ENCODE data around the gene FAM83G. TPM values are rescaled to one million over a fixed set of nuclear protein-coding genes. Genes with fewer than 3 reads are reported as not detected.
A peak's percentile ranks its signal among the peaks of the same experiment; 100 is the strongest.

FAM83G gene
- total RNA-seq, 1 experiment from 2014 or later: 2.9 TPM

DNA sequence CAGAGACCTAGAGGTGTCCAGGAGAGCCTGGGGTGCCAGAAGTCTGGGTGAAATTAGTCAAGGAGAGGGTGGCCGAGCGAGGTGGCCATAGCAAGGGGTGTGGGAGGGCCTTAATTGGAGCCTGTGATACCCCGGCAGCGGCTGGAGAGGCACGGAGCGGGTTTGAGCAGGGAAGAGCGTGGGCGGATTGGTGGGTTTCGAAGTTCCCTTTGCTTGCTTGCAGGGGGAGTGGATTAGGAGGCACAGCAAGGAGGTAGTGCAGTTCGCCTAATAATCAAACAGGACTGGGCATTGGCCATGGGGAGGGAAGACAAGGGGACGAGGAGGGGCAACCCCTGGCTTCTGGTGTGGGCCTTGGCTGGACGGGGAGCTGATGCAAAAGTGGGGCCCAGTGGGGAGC is 5.4 kb upstream of the FAM83G start:
- no peak for DNase-seq (ENCODE audit: low read depth)

DNA sequence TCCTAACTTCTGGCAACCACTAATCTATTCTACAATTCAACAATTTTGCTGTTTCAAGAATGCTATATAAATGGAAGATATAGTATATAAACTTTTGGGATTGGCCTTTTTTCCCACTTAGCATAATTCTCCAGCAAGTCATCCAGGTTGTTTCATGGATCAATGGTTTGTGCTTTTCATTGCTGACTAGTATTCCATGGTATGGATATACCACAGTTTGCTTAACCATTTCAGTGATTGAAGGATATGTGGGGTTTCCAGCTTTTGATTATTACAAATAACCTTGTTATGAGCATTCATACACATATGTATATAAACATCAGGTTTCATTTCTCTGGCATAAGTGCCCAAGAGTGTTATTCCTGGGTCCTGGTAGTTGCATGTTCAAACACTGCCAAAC is 2.1 kb upstream of the FAM83G start:
- no peak for DNase-seq (ENCODE audit: low read depth)

DNA sequence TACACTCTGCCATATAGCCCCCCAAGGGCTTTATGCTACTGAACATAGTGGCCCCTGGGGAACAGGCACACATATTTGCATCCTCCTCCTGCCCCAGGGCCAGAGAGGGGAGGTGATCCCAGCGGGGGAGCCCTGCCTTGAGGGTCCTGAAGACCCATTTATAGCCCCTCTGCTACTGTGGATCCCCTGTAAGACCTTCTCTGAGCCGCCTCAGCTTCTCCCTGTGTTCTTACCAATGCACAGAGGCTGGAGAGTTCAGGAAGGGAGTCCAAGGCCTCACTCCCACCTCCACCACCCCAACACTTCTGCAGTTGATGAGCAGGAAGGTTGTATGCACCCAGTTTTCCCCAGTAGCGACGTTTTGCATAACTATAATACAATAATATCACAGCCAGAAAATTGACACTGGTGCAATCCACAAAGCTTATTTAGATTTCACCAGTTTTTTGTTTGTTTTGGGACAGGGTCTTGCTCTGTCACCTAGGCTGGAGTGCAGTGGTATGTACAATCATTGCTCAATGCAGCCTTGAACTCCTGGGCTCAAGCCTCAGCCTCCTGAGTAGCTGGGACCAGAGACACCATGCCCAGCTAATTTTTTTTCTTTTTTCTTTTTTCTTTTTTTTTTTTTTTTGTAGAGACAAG is 1.3 kb upstream of the FAM83G start:
- no peak for DNase-seq (ENCODE audit: low read depth)

DNA sequence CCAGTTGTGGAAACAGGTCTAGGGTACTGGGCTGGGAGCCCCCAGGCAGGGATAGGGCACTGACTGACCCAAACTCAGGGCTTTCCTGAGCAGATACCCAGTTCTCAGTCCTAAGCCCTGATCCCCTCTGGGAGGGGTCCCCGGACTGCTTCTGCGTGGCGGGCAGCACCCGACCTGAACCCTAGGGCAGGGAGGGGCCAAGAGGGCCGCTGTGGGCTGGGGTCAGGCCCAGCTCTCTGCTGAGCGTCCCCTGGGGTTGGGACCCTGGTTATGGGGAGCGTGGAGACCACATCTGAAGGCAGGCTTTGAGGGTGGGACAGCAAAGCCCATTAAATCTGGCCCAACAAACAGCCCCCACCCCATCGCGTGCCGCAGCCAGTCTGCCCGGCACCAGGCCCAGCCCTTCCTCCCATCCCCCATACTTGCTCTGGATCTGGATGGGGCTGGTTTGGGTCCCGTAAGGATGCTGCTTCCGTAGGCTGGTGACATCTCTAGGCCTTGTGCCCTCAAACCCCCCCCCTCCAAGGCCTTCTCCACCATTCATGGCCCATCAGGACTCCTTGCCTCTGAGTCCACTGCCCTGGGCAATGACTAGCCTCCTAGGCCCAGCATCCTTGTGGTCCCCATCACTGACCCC is 691 bp upstream of the FAM83G start:
- DNase-seq (ENCODE audit: low read depth): no peak

DNA sequence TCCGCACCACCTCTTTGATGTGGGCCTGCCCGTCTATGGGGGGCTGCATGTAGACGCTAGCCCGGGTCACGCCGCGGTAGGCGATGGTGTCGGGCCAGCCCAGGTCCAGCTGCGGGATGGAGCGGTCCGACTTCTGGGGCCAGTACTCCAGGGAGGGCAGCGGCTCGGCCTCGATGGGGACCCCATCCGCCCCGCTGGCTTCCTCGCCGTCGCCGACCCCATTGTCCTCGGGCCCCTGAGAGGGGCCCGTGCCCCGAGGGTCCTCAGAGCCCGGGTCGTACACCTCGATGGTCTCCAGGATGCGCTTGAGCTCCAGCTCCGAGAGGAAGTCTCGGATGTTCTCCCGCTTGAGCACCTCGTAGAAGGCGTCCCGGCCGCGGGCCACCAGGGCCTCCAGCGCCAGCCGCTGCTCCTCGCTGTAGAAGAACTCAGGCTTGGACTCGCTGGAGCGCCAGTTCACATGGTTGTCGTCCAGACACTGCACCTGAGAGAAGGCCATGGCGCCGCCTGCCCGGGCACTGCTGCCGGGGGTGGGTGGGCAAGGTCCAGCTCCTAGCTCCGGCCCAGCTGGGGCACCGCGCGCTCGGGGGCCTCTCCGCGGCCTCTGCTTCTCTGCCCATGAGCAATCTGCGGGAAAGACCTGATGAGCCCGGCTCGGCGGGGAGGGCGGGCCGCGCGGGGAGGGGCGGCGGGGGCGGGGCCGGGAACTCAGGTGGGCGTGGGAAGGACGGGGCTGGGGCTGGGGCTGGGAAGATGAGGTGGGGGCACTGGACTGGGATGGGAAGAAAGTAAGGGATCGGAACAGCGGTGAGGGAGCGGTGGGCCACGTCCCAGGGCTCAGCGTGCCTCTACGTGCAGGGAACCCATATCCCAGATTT is 782 bp downstream of the FAM83G start:
- DNase-seq (ENCODE audit: low read depth): no peak

DNA sequence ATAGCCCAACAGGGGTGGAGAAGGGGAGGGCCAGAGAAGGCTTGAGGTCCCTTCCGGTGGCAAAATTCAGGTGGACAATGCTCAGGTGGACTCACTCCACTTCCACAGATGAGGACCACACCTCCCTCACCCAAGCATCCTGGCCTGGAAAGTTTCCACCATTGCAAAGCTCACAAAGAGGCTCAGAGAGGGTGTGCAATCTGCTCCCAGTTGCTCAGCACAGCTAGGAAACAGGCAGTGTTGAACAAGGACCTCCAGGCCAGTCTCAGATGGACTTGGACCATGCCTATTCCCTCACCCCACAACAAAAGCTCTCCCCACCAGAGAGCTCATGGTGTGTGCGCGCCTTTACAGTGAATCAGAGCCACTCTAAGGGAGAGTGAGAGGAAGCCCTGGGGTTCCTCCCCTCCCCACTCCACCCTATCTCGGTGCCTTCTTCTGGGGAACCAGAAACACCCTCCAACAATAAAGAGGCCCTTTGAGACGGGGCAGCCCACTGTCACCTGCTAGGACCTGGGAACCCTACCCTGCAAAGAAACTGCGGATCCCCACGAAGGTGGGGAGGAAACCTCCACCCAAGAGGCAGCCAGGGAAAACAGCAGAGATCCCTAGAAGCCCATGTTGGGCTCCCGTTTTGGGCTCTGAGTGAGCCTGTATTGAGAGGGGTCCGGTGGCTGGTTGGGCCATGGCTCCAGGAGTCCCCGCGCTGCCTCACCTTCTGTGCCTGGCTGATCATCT is 1.6 kb downstream of the FAM83G start:
- DNase-seq (ENCODE audit: low read depth): no peak

DNA sequence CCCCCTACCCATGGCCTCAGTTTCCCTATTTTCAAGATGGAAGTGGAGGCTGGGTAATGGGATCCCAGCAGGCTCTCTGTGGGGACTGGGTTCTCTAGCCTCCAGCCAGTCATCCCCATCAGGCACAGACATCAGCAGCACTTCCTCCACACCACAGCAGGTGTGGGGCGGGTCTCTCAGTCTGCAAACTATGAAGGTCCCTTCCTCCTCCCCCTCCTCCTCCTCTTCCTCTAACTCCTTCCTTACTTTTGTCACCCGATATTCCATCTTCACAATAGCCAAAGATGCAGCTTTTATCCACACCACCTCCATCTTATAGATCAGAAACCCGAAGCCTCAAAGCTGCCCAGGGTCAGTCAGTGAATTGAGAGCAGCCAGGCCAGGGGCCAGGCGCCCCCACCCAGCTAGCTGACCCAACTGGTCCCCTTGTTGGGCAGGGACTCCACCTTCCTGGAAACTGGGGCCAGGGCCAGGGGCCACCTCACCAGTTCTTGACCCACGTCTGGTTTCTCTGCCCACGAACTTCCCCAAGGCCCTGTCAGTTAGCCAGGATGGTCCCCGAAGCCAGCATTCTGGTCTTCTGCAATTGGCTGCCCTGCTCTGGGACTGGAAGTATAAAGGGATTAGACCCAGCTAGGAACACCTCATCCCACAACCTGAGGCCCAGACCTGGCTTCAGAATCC is 2.5 kb downstream of the FAM83G start:
- DNase-seq (ENCODE audit: low read depth): no peak

DNA sequence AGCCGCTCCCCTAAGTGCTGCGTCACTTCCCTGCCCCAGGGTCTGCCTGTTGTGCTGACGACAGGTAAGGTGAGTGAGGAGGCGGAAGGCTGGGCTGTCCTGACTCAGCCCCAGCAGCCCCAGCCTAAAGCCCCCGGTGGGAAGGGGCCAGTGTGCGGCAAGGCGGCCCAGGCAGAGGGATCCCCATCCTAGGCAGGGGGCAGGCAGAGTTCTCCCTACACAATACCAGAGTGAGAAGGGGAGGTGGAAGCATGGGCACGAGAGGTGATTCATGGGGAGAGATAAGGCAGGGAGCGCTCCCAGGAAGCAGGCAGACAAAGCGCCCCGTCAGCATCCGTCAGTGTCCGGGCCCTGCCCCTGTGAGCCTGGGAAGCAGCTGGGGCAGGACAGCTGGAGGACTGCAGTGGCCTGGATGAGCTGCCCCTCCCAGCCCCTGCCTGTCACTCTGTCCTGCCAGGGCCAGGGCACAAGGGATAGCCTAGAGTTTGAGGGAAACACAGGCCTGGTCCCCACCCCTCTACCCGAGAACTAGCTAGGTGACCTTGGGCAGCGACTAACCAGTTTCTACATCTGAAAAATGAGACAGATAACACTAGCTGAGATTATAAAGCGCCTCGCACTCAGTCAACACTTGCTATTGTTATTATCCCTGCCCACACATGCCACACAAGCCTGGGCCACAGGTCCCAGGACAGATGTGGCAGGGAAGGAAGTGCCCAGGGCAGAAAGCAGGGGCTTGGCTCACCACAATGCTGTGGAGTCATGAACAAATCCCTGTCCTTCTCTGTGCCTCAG is 3.8 kb downstream of the FAM83G start:
- peak; percentile 26 for DNase-seq (ENCODE audit: low read depth)

DNA sequence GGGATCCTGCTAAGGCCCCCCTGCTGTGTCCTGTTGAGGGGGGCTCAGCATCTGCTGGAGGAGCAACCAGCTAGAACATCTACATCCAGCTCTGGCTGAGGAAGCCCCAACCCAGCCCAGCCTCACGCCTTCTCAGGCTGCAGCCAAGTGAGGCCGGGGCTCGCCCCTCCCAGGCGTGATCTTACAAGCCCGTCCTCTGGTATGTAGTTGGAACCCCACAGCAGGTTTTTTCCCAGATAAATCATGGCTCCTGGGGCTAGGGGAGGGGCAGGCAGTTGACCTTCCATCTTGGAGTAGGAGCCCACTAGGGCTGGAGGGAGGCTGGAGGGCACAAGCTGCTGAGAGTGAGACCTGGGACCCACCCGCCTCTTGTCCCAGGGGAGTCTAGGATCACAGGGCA is 4.7 kb downstream of the FAM83G start:
- DNase-seq (ENCODE audit: low read depth): no peak

DNA sequence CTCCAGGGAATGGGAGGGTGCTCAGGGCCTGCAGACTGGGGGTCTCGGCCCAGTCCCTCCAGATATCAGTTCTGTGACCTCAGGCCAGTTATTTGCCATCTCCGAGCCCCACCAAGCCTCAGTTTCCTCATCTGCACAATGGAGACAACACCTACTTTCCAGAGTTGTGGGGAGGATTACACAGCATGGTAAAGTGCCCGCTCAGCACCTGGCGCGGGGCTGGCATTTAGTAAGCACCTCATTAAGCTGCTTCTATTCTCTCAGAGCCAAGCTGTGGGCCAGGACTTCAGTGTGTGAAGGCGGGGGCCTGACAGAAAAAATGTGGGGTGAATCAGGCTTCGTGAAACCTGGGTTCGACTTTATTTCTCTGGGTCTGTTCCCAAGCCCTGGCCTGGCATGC is 5.2 kb downstream of the FAM83G start:
- no peak for DNase-seq (ENCODE audit: low read depth)

DNA sequence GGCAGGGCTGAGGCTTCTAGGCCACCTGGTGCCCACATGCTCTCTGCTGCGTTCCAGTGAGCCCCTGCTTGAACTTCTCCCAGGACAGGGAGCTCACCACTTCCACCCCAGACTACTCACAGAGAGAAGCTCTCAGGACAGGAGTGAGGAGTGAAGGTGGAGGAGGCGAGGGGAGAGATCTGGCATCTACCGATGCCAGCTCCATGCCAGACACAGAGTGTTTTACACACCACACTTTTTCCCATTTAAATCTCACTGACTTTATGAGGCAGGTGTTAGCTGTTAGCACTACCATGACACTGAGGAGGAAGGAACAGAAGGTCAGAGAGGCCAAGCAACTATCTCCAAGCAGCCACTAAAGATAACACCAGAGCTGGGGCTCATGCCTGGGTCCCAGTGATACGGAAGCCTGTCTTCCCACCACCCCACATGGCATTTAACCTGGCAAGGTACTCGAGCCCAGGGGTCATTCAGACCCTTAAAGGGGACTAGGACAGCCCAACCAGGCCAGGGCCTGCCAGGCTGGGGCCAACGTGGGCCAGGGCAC is 6.8 kb downstream of the FAM83G start:
- DNase-seq (ENCODE audit: low read depth): no peak

DNA sequence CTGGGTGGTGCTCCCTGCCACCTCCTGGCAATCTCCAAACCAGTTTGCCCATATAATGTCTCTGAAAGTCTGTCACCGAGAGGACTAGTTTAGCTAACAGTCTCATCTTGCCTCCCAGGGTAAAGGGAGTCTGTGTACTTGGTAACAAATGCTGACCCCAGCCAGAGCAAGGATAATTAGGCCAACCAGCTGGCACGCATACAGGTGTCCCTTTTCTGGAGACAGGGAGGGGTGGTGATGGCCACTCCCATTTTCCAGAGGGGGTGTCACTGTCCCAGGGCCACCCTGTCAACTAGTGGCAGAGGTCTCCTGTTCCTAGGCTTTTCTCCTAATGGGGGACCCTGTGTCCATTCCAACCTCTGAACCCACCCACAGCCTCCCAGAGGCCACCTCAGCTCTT is 8.1 kb downstream of the FAM83G start:
- DNase-seq (ENCODE audit: low read depth): no peak

DNA sequence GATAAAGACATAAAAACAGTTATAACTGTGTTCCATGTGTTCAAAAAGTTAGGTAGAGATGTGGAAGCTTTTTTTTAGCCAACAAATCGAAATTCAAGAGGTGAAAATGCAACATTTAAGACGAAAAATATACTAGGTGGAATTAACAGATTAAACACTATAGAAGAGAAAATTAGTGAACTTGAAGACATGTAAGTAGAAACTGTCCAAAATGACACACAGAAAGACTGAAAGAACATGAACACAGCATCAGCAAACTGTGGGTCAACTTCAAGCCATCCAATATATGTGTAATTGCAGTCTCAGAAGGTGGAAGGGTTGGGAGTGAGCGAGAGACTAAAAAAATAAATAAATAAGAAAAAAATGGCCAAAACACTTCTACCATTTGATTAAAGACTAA is 9.3 kb downstream of the FAM83G start:
- DNase-seq (ENCODE audit: low read depth): no peak

DNA sequence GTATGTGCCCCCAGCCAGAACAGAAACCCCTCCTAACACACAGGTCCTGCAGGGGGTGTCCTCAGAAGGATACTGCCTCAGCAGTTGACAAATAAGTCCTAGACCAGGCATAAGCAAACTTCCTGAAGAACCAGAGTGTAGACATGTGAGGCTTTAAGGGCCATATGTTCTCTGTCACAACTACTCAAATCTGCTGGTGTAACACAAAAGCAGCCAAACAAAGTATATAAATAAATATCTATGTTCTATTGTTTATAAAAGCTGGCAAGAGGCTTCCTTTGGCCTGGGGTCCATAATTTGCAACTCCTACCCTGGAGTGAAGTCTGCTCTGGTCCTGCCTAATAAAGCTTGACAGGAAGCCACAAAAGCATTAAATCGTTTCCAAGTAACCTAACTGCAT is 9.9 kb downstream of the FAM83G start:
- no peak for DNase-seq (ENCODE audit: low read depth)

DNA sequence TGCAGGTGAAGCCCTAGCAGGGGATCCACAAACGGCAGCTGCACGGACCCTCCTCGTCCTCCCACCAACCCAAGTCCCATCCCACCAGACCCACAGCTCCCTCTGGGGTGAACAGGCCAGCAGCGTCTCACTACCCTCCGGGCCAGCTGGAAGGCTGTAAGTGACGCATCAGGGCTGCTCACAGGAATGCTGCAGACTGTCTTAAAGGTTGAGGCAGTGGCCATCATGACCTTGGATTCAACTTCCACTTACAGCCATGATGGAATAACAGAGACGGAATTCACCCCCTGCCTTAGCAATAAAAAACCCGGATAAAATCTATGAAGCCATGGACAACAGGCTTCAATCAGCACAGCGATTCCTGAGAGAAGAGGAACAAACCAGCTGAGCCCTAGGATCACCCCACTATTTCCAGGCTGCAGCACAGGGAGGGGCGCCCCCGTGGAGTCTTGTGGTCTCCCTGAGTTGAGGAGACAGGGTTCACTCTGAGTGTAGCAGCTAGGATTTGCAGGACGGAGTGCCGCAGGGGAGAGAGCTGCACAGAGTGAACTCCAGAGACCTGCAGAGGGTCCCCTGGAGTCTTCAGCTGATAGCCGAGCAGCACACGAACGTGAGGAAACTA is 10.5 kb downstream of the FAM83G start:
- DNase-seq (ENCODE audit: low read depth): no peak

DNA sequence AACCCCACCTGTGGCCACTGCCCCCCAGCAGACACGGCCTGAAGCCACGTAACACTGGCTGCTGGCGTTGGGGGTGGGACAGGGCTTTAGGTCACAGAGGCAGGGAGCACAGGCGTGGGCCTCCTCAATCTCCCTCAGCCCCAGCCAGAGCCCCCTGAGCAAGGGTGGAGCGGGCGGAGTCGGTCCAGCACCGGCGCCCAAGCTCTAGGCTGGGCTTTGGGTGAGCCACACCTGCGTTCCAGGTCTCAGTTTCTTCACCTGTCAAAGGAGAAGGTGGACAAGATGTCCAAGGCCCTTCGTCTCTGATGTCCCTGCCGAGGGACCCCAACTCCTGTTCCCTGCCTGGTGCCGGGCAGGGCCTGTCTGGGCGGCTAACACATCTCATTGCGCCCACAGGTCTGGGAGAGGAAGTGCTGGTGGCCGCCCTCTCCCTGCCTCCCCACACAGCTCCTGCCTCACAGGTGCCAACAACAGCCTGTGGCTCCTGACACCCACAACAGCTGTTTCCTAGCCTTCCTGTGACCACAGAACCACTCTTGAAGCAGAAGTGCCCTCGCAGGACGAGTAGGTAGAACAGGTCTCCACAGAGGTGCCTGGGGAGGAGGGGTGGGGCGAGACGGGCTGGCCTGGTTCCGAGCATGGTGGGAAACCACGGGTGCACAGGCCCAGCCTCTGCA is 12.0 kb downstream of the FAM83G start:
- DNase-seq (ENCODE audit: low read depth): no peak

DNA sequence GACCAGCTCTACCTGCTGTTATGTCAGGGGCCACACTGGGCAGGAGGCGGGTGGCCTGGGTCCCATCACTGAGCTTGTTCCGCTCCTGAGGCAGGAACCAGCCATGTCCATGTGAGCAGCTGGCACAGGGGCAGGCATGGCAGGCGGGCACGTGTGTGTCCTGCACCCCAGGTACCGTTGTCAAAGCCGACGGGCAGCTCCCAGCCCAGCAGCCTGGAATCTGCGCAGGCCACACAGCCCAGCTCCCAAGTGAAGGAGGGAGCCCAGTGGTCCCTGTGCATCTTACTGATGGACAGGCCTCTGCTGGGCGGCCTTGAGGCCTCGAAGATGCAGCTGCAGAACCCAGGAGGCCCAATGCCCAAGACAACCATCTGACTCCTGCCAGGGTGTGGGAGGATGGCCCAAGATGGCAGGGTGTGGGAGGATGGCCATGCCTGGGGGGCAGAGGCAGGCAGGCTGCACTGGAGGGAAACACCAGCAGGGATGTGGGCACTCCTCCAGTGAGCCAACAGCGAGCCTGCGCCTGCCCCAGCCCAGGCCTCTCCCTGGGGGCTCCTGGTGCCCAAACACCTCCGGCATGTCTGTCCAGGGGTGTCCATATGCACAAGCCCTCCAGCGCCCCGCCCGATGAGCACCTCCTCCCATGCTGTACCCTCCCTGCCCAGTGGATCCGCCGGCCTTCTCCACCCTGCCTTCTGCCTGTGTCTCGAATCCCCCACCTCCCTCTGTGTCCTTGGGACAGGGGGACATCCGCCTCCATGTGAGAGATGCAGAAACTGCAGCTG is 12.8 kb downstream of the FAM83G start:
- no peak for DNase-seq (ENCODE audit: low read depth)

DNA sequence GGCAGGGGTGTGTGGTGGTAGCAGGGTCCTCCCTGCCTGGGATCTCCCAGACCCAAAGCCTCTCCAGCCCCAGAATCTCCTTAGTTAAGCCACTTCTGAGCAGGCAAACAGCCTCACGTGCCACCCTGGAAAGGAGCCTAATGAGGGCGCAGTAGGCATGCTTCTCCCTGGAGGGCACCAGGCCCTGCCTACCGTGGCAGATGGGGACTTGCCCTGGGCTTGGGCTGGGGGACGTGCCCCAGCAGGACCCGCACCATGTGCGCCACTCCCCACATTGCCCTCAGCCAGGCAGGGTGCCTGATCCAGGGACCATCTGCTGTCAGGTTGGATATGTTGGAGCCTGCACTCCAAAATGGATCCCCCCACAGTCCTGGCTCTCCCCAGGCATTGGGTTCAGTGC is 14.2 kb downstream of the FAM83G start:
- no peak for DNase-seq (ENCODE audit: low read depth)

All from RPMI7951 (cell line).